Superior temporal gyrus (tissue), 1 donor: Measurements from ENCODE around the gene ATP9B.
A peak's percentile ranks its signal among the peaks of the same experiment; 100 is the strongest.
"Not testable (repeated sequence)": the region's sequence is repeated elsewhere in the genome, so short reads cannot be mapped to it uniquely, and the experiment has no call there.

ENCODE experiments used
- DNase-seq: peaks from one replicate; pipeline ENCODE4 v3.0.0-alpha.2; 2016; ENCODE audit errors: extremely low spot score

Gene ATP9B

GRCh38 chr18:79355433-79356335 is 286.5 kb downstream of the ATP9B start:
- peak; percentile 16 for DNase-seq

- DNase-seq, result no peak
Observed at GRCh38 chr18:79356435-79356834, 287.2 kb downstream of the ATP9B start.

GRCh38 chr18:79360933-79361332 is 291.7 kb downstream of the ATP9B start:
- DNase-seq, result no peak

GRCh38 chr18:79361766-79362522 is 292.8 kb downstream of the ATP9B start:
- no peak for DNase-seq

GRCh38 chr18:79365701-79366100 is 296.5 kb downstream of the ATP9B start:
- DNase-seq, result no peak

GRCh38 chr18:79366177-79367094 is 297.2 kb downstream of the ATP9B start:
- peak; percentile 18 for DNase-seq

- no peak for DNase-seq
Observed at GRCh38 chr18:79367480-79367879, 298.3 kb downstream of the ATP9B start.

- DNase-seq, result no peak
Observed at GRCh38 chr18:79367989-79368388, 298.8 kb downstream of the ATP9B start.

GRCh38 chr18:79368681-79369080 is 299.5 kb downstream of the ATP9B start:
- no peak for DNase-seq

GRCh38 chr18:79371561-79372121 is 302.4 kb downstream of the ATP9B start:
- DNase-seq, result no peak

GRCh38 chr18:79372461-79372860 is 303.3 kb downstream of the ATP9B start:
- DNase-seq, result no peak

GRCh38 chr18:79372991-79373390 is 303.8 kb downstream of the ATP9B start:
- peak; percentile 83 for DNase-seq

- DNase-seq, result no peak
Observed at GRCh38 chr18:79373736-79374135, 304.5 kb downstream of the ATP9B start.

GRCh38 chr18:79374408-79375171 is 305.4 kb downstream of the ATP9B start:
- DNase-seq, result no peak

- DNase-seq, result no peak
Observed at GRCh38 chr18:79375441-79376154, 306.4 kb downstream of the ATP9B start.

- DNase-seq, result not testable (repeated sequence)
Observed at GRCh38 chr18:79376661-79377060, 307.5 kb downstream of the ATP9B start.

- DNase-seq, result no peak
Observed at GRCh38 chr18:79377187-79377891, 308.1 kb downstream of the ATP9B start.

GRCh38 chr18:79378536-79379250 is 309.5 kb downstream of the ATP9B start:
- peak; percentile 83 for DNase-seq
